ENCODE results near the gene TTLL11.

GRCh38 chr9:121902461-121903135, 190.5 kb downstream of the TTLL11 start:
- no peak for TF ChIP-seq RAD21 (IDR thresholded peaks at IDR 0.05)
- no peak for TF ChIP-seq CTCF (IDR thresholded peaks at IDR 0.05; ENCODE audit: low read depth, low read length, missing input control)
- TF ChIP-seq MAX (IDR thresholded peaks at IDR 0.05) = no peak
- no peak for TF ChIP-seq ATF3 (IDR thresholded peaks at IDR 0.05)
